Prostate gland (tissue), 2 donors: ENCODE results near the gene RBKS. TPM values are rescaled to one million over a fixed set of nuclear protein-coding genes. Genes with fewer than 3 reads are reported as not detected.

Experiments
- DNase-seq: peaks from one replicate; pipeline ENCODE4 v3.0.0-alpha.2; 2019; ENCODE audit warnings: low spot score
- H3K27ac ChIP-seq, 2 donors: fragments of 200-600 bp; sonication (generic); 2 replicates each; pipeline ENCODE4 v1.5.1; 2017 to 2019
- H3K27me3 ChIP-seq: fragments of 200-600 bp; sonication (generic); replicated peaks from 2 replicates; pipeline ENCODE4 v1.5.1; 2019; ENCODE audit not compliant: insufficient read depth
- H3K36me3 ChIP-seq, 2 donors: fragments of 200-600 bp; sonication (generic); 1 replicate in 1 of 2; 2 replicates in 1 of 2; pipeline versions ENCODE4 v1.5.1 to v1.8.1; 2017 to 2019
- H3K4me1 ChIP-seq: fragments of 200-600 bp; sonication (generic); replicated peaks from 2 replicates; pipeline ENCODE4 v1.5.1; 2019
- H3K4me3 ChIP-seq, 2 donors: fragments of 200-600 bp; sonication (generic); 2 replicates each; pipeline ENCODE4 v1.5.1; 2017 to 2019
- H3K9me3 ChIP-seq: fragments of 200-600 bp; sonication (generic); 2 replicates; pipeline ENCODE4 v1.5.1; 2017
- CTCF ChIP-seq, 4 experiments: fragments of 200-600 bp in 2 of 4; fragments of 450-650 bp in 2 of 4; sonication (generic) in 2 of 4; IDR thresholded peaks; 1 replicate in 3 of 4; 2 replicates in 1 of 4; pipeline ENCODE4 v1.5.1; 2016 to 2019; ENCODE audit warnings: antibody characterized with exemption in 4 of 4, mild to moderate bottlenecking in 2 of 4, moderate library complexity in 2 of 4
- POLR2A ChIP-seq: fragments of 450-650 bp; IDR thresholded peaks from one replicate; pipeline ENCODE4 v1.6.1; 2016; ENCODE audit warnings: antibody characterized with exemption, mild to moderate bottlenecking
- POLR2AphosphoS5 ChIP-seq: sonication (generic); formaldehyde crosslinking; IDR thresholded peaks from one replicate; pipeline ENCODE4 v1.6.1; 2017; ENCODE audit warnings: antibody characterized with exemption
- WGBS: methylation state at CpG from one replicate; pipeline ENCODE4 v1.1.5; 2018; 5-methylcytosine and 5-hydroxymethylcytosine counted together
- intact Hi-C: fragments of 100-400 bp; cut with DNase I; formaldehyde crosslinking; loops from one replicate; pipeline ENCODE4 v1.14.2; 2022
- total RNA-seq, 2 donors: library from RNA; depleted of rRNA; stranded (reverse); fragments of >200 nt; gene quantifications; one replicate each; pipeline ENCODE4 v1.1.0, GENCODE V29; 2016

RBKS gene
- total RNA-seq, 2 donors from 2014 or later, result 1.6 to 1.8 TPM

GRCh38 chr2:27776097-27776496, 114.1 kb downstream of the RBKS start:
- H3K36me3 ChIP-seq, result no peaks in the 10 kb centered on the region

GRCh38 chr2:27773959-27774358, 116.2 kb downstream of the RBKS start:
- intact Hi-C loops, result loop anchor here (2.0 to 5.0 kb wide), 3 partner anchors 52 to 623 kb away; no protein-coding TSS in a partner anchor
- Histone ChIP-seq H3K4me3 (no peak overlapping the region), H3K4me1 (peaks cover 9% of the 10 kb centered on the region)

More at GRCh38 chr2:27776097-27776496, 114.1 kb downstream of the RBKS start:
- peaks cover 9% of the 10 kb centered on the region for H3K4me1 ChIP-seq
- no peaks in the 10 kb centered on the region for H3K9me3 ChIP-seq
- peak; percentile 46 for DNase-seq
- peak overlapping the region; percentile 40 to 62 for H3K27ac ChIP-seq
- TF ChIP-seq POLR2AphosphoS5 (peak; percentile 62), POLR2A (no peak)
- no peak overlapping the region for H3K4me3 ChIP-seq
- H3K27me3 ChIP-seq, result no peaks in the 10 kb centered on the region
- 20% methylated on average over 8 of the region's 8 CpGs for WGBS
- intact Hi-C loops, result no loop called here

GRCh38 chr2:27772804-27773203, 117.4 kb downstream of the RBKS start:
- Histone ChIP-seq H3K36me3 (no peaks in the 10 kb centered on the region), H3K27ac (peak overlapping the region; percentile 79 to 90), H3K4me3 (peak overlapping the region; percentile 62 to 79), H3K4me1 (peaks cover 9% of the 10 kb centered on the region), H3K27me3 (no peaks in the 10 kb centered on the region), H3K9me3 (no peaks in the 10 kb centered on the region)
- intact Hi-C loops, result loop anchor here (2.0 to 5.0 kb wide), 3 partner anchors 51 to 624 kb away; no protein-coding TSS in a partner anchor
- no peak for DNase-seq
- WGBS, result 7% methylated on average over 2 of the region's 2 CpGs
- TF ChIP-seq POLR2AphosphoS5 (no peak), CTCF (IDR thresholded peaks at IDR 0.05) (no peak), POLR2A (no peak)

More at GRCh38 chr2:27773959-27774358, 116.2 kb downstream of the RBKS start:
- H3K27ac ChIP-seq, result no peak overlapping the region
- TF ChIP-seq POLR2AphosphoS5, result no peak
- no peak for TF ChIP-seq POLR2A
- TF ChIP-seq CTCF (IDR thresholded peaks at IDR 0.05), result no peak
- WGBS, result 81% methylated on average over 5 of the region's 5 CpGs
- no peak for DNase-seq
- no peaks in the 10 kb centered on the region for H3K9me3 ChIP-seq
- H3K36me3 ChIP-seq, result no peaks in the 10 kb centered on the region
- H3K27me3 ChIP-seq, result no peaks in the 10 kb centered on the region

DNA sequence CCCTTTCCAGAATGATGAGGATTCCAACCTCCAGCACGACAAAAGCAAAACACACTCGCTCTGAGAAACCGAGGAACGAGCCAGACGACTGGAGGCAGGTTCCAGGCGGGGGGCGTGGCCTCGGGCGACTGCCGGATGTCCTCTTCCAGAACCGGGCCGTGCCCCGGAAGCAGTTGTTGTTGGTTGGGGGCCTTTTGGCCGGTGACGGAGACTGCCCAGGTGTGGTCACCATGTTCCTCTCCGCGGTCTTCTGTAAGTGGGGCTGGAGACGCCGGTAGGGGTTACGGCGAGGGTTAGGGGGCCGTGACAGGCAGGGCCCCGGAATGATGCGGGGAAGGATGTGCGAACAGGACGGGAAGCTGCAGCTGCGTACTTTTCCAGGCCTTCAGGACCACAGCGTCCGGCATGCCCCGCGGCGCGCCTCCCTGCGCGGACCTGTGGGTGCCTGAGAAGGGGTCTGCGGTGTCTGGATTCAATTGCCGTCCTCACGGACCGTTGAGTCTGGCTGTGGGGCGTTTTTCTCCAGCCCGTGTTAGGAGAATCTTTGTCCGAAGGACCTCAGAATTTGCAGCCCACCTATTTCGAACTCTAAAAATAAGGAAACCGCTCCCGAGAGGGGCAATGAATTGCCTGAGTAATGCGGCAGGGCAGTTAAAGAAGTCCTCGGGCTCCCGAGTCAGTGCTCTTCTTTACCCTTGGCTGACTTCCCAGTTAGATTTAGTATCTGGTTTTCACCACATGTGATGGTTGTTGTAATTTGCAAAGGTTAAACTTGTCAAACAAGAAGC, 118.4 kb downstream of the RBKS start, which contains the start of gene MRPL33:
MRPL33 (plus strand) TSS at position 172 of the 788 bp plus-strand sequence; CDS start at position 231, 59 bp downstream.
- under 1% methylated on average over 48 of the region's 48 CpGs for WGBS
- Histone ChIP-seq H3K36me3 (no peaks in the 10 kb centered on the region), H3K27me3 (no peaks in the 10 kb centered on the region), H3K4me1 (peaks cover 9% of the 10 kb centered on the region), H3K9me3 (no peaks in the 10 kb centered on the region), H3K4me3 (peak within 1 kb of the TSS; percentile 62 to 79), H3K27ac (peak within 1 kb of the TSS; percentile 79 to 90)
- intact Hi-C loops, result loop anchor here (2.0 to 5.0 kb wide), 3 partner anchors 49 to 626 kb away; no protein-coding TSS in a partner anchor
- peak; percentile 92 for DNase-seq
- peak; percentile 57 for TF ChIP-seq POLR2A
- TF ChIP-seq POLR2AphosphoS5, result peak; percentile 96
- TF ChIP-seq CTCF (IDR thresholded peaks at IDR 0.05), result peak in 1 of 4 experiments; percentile 2

DNA sequence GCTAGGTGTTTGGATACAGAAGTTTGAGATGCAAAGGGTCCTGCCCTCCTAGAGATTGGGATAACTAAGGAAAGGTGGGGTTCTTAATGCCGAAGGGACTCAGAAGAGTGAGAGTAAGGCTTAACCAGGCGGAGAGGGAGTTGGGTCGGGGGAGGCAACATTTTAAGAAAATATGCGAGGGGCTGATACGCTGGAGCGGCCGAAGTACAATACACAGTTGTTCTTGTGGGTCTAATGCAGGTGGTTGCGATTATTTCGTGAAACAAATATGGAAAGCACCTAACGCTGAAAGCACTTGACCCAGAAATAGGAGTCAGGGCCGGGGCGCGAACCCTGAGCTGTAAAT, 119.0 kb downstream of the RBKS start:
- 9% methylated on average over 13 of the region's 13 CpGs for WGBS
- H3K4me3 ChIP-seq, result peak overlapping the region; percentile 62 to 79
- peaks cover 9% of the 10 kb centered on the region for H3K4me1 ChIP-seq
- no peaks in the 10 kb centered on the region for H3K9me3 ChIP-seq
- DNase-seq, result no peak
- H3K36me3 ChIP-seq, result no peaks in the 10 kb centered on the region
- peak overlapping the region; percentile 79 to 90 for H3K27ac ChIP-seq
- no peaks in the 10 kb centered on the region for H3K27me3 ChIP-seq
- no peak for TF ChIP-seq POLR2A
- TF ChIP-seq POLR2AphosphoS5, result no peak
- no peak for TF ChIP-seq CTCF (IDR thresholded peaks at IDR 0.05)
- intact Hi-C loops, result loop anchor here (5.0 kb wide), 2 partner anchors 49 to 626 kb away; no protein-coding TSS in a partner anchor
